Measurements from ENCODE around the gene PDZK1.

GRCh38 chr1:145711213-145711651 is 4.1 kb upstream of the PDZK1 start:
- TF ChIP-seq EZH2 (IDR thresholded peaks at IDR 0.05; ENCODE audit: low read length, unreplicated experiment) = no peak
- no peak for TF ChIP-seq CTCF (conservative IDR thresholded peaks at IDR 0.05; ENCODE audit: low read depth, low read length)
